Liver (tissue), 9 donors: ENCODE data around the gene LRMDA. TPM values are rescaled to one million over a fixed set of nuclear protein-coding genes. Genes with fewer than 3 reads are reported as not detected.

Experiments used
- DNase-seq: peaks from one replicate; pipeline ENCODE4 v3.0.0-alpha.2; 2017; ENCODE audit warnings: low spot score
- H3K27ac ChIP-seq, 2 donors: one replicate each; pipeline ENCODE4 v1.7.0; 2013; ENCODE audit warnings: inconsistent platforms in 2 of 2, low read length in 2 of 2, control low read depth in 1 of 2, low read depth in 1 of 2, mild to moderate bottlenecking in 1 of 2
- H3K27me3 ChIP-seq, 4 donors: one replicate each; pipeline versions ENCODE4 v1.6.1 to v1.7.0; 2013; ENCODE audit warnings: low read length in 3 of 4, inconsistent platforms in 1 of 4, mild to moderate bottlenecking in 1 of 4, moderate library complexity in 1 of 4; ENCODE audit not compliant: control insufficient read depth in 4 of 4, insufficient read depth in 4 of 4
- H3K36me3 ChIP-seq, 4 donors: one replicate each; pipeline versions ENCODE4 v1.6.1 to v1.7.0; 2013; ENCODE audit warnings: low read length in 3 of 4, mild to moderate bottlenecking in 3 of 4, low read depth in 1 of 4, moderate library complexity in 1 of 4; ENCODE audit not compliant: control insufficient read depth in 4 of 4, insufficient read depth in 3 of 4
- H3K4me1 ChIP-seq, 4 donors: one replicate each; pipeline versions ENCODE4 v1.6.1 to v1.7.0; 2013; ENCODE audit warnings: low read length in 3 of 4, mild to moderate bottlenecking in 3 of 4, moderate library complexity in 1 of 4; ENCODE audit not compliant: control insufficient read depth in 4 of 4, insufficient read depth in 4 of 4
- H3K4me3 ChIP-seq, 3 donors: one replicate each; pipeline versions ENCODE4 v1.6.1 to v1.7.0; 2013; ENCODE audit warnings: low read length in 3 of 3, control low read depth in 1 of 3, low read depth in 1 of 3, mild to moderate bottlenecking in 1 of 3
- H3K9ac ChIP-seq, 2 donors: one replicate each; pipeline ENCODE4 v1.7.0; 2013; ENCODE audit warnings: low read length in 2 of 2, mild to moderate bottlenecking in 2 of 2, moderate library complexity in 2 of 2, control low read depth in 1 of 2, low read depth in 1 of 2
- H3K9me3 ChIP-seq, 4 donors: one replicate each; pipeline versions ENCODE4 v1.6.1 to v1.7.0; 2013; ENCODE audit warnings: low read length in 3 of 4; ENCODE audit not compliant: control insufficient read depth in 4 of 4
- EGR1 ChIP-seq, 2 donors: IDR thresholded peaks; 2 replicates each; pipeline ENCODE4 v1.6.1; 2016 to 2018; ENCODE audit warnings: antibody characterized with exemption in 2 of 2, low read depth in 2 of 2
- FOXA1 ChIP-seq: IDR thresholded peaks from 2 replicates; pipeline ENCODE4 v1.6.1; 2016; ENCODE audit warnings: antibody characterized with exemption
- FOXA2 ChIP-seq: IDR thresholded peaks from 2 replicates; pipeline ENCODE4 v1.6.1; 2016; ENCODE audit warnings: antibody characterized with exemption
- GABPA ChIP-seq, 2 donors: IDR thresholded peaks in 1 of 2; conservative IDR thresholded peaks in 1 of 2; 2 replicates each; pipeline ENCODE4 v1.6.1; 2016; ENCODE audit warnings: antibody characterized with exemption in 2 of 2, mild to moderate bottlenecking in 1 of 2, moderate library complexity in 1 of 2
- HNF4G ChIP-seq: IDR thresholded peaks from 2 replicates; pipeline ENCODE4 v1.6.1; 2016; ENCODE audit warnings: antibody characterized with exemption
- JUND ChIP-seq, 2 donors: IDR thresholded peaks; 2 replicates each; pipeline ENCODE4 v1.6.1; 2016; ENCODE audit warnings: antibody characterized with exemption in 2 of 2
- NR2F2 ChIP-seq: IDR thresholded peaks from 2 replicates; pipeline ENCODE4 v1.6.1; 2016; ENCODE audit warnings: antibody characterized with exemption
- RAD21 ChIP-seq, 2 donors: IDR thresholded peaks; 2 replicates each; pipeline ENCODE4 v1.6.1; 2016; ENCODE audit warnings: antibody characterized with exemption in 2 of 2, mild to moderate bottlenecking in 2 of 2
- RXRA ChIP-seq, 2 donors: IDR thresholded peaks; 2 replicates each; pipeline ENCODE4 v1.6.1; 2017 to 2018; ENCODE audit warnings: antibody characterized with exemption in 2 of 2, mild to moderate bottlenecking in 1 of 2
- SP1 ChIP-seq: IDR thresholded peaks from 2 replicates; pipeline ENCODE4 v1.6.1; 2018; ENCODE audit warnings: antibody characterized with exemption, mild to moderate bottlenecking
- WGBS: extraction: QIAGEN DNeasy Blood & Tissue Kit; methylation state at CpG from one replicate; pipeline ENCODE4 v1.1.7; 2013; 5-methylcytosine and 5-hydroxymethylcytosine counted together
- polyA plus RNA-seq, 2 donors: library from polyadenylated mRNA; stranded (reverse) in 1 of 2; unstranded in 1 of 2; fragments of 200-250 nt in 1 of 2; fragments of >200 nt in 1 of 2; fragmentation: Nextera tagmentation in 1 of 2; extraction: Ambion mirVana in 1 of 2; gene quantifications; one replicate each; pipeline versions ENCODE4 v1.2.1 to v1.2.3, GENCODE V29; 2013 to 2015
- total RNA-seq, 2 donors: library from RNA; depleted of rRNA; stranded (reverse); fragments of >200 nt; gene quantifications; one replicate each; pipeline ENCODE4 v1.2.3, GENCODE V29; 2014
- TF ChIP-seq, protein P1 (sequence below): IDR thresholded peaks from 2 replicates; pipeline ENCODE4 v1.6.1; 2016; ENCODE audit warnings: antibody characterized with exemption
- TF ChIP-seq, protein P2 (sequence below): IDR thresholded peaks from 2 replicates; pipeline ENCODE4 v1.6.1; 2016; ENCODE audit warnings: antibody characterized with exemption
- TF ChIP-seq, protein P3 (sequence below): fragments of 150-350 bp; IDR thresholded peaks from 2 replicates; pipeline ENCODE4 v1.5.1; 2017; ENCODE audit warnings: improper control_type of control experiment, low read depth, low read length; ENCODE audit not compliant: missing input control
- donor health status: healthy.
- donor health status: healthy.
- donor health status: healthy.
- donor health status: healthy.
- donor health status: healthy.

The LRMDA gene
- total and polyA plus RNA-seq, 4 donors, result 7.9 to 15.8 (median 11.3) TPM

DNA sequence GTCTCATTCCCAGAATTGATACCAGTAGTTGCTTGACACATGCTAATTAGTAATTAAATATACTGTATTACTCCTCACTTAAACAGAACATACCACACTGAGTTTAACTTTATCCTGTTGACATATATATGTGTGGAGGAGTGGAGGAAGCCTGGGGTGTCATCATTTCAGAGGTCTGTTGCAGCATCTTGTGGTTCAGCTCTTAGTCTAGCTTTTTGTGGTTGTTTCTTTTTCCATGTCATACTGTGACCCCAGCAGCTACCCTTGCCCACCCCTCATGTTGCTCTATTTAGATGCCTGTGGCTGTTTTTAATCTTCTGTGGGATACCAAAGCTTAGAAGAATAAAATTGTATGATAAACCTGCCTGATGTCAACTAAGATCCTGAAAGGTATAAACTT lies 875.4 kb downstream of the LRMDA start:
- H3K27ac ChIP-seq, result no peak overlapping the region
- H3K27me3 ChIP-seq, result no peaks in the 10 kb centered on the region
- TF ChIP-seq NR2F2, result no peak
- TF ChIP-seq, protein P1, sequence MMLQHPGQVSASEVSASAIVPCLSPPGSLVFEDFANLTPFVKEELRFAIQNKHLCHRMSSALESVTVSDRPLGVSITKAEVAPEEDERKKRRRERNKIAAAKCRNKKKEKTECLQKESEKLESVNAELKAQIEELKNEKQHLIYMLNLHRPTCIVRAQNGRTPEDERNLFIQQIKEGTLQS, result no peak
- peaks cover 0 to 10% (median 3%) of the 10 kb centered on the region in 4 donors for H3K4me1 ChIP-seq
- H3K4me3 ChIP-seq, result no peak overlapping the region
- no peaks in the 10 kb centered on the region for H3K36me3 ChIP-seq
- H3K9ac ChIP-seq, result no peak overlapping the region
- no peak for DNase-seq
- H3K9me3 ChIP-seq, result no peaks in the 10 kb centered on the region

DNA sequence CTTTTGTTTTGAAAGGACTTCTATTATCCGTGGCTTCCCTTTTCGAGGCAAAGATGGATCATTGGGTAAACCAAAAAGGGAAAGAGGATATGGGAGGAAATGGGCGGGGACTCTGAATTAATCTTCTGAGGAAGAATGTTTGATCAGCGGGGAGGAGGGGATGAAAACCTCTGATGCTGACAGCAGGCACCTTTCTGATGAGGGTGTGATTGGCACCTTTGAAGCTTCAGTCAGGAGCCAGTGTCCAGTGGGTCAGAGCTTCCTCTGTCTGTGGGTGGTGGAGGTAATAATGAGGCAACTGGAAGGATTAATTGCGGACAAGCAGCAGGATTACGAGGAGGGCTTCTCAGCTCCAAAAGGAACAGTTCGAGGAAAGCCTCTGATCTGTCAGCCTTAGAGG lies 877.6 kb downstream of the LRMDA start:
- no peaks in the 10 kb centered on the region for H3K27me3 ChIP-seq
- H3K9ac ChIP-seq, result no peak overlapping the region
- no peak overlapping the region for H3K4me3 ChIP-seq
- DNase-seq, result no peak
- 79% methylated on average over 7 of the region's 7 CpGs for WGBS
- H3K27ac ChIP-seq, result no peak overlapping the region
- no peaks in the 10 kb centered on the region for H3K9me3 ChIP-seq
- TF ChIP-seq, protein P1, result no peak
- no peak for TF ChIP-seq EGR1 (IDR thresholded peaks at IDR 0.05; ENCODE audit: low read depth in 2 of 2)
- TF ChIP-seq HNF4G, result no peak
- TF ChIP-seq, protein P2, sequence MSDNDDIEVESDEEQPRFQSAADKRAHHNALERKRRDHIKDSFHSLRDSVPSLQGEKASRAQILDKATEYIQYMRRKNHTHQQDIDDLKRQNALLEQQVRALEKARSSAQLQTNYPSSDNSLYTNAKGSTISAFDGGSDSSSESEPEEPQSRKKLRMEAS, result no peak
- no peak for TF ChIP-seq RAD21 (IDR thresholded peaks at IDR 0.05)
- TF ChIP-seq SP1, result no peak
- TF ChIP-seq NR2F2, result no peak
- no peaks in the 10 kb centered on the region for H3K36me3 ChIP-seq
- H3K4me1 ChIP-seq, result peaks cover 0 to 10% (median 3%) of the 10 kb centered on the region in 4 donors

DNA sequence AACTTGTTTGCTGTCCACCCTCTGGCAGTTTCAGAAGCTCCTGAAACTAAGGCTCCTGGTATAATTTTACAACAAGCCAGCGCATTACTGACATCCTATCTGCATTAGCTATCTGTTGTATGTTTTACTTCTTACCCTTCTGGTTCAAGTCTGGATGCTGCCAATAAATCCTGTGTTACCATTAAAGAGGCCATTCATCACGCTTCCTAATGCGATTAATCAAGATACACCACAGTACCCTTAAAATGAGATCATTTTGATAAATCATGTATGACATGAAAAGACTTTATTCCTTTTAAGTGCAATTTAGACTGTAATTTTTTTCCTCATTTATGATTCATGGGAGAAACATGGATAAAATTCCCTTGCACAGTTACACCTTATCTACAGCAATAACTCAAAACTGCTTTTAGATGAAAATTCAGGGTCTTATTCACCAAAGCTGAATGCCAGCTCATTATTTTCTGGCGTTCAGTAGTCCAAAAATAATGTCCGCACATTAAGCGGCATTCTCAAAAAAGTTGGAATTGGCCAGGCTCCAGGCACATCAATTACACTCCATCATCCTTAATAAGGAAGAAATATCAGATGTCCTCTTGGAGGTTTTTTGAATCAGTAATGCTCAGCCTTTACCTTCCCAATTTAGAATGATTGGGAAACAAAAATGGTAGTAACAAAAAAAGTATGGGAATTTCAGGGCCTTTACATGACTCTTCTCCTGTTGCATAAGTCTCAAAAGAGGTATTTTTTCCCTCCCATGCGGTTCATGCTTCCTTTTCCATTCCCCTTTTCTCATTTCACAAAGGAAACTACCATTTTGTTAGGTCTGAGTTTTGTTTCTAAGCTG lies 878.5 kb downstream of the LRMDA start:
- no peak for TF ChIP-seq JUND (IDR thresholded peaks at IDR 0.05)
- TF ChIP-seq FOXA2, result no peak
- TF ChIP-seq, protein P1, result no peak
- no peak for TF ChIP-seq RXRA (IDR thresholded peaks at IDR 0.05)
- TF ChIP-seq, protein P2, result no peak
- no peak for TF ChIP-seq EGR1 (IDR thresholded peaks at IDR 0.05; ENCODE audit: low read depth in 2 of 2)
- TF ChIP-seq FOXA1, result no peak
- TF ChIP-seq SP1, result no peak
- TF ChIP-seq GABPA (IDR thresholded peaks at IDR 0.05 in 1 of 2, conservative IDR thresholded peaks at IDR 0.05 in 1 of 2), result no peak
- TF ChIP-seq, protein P3, sequence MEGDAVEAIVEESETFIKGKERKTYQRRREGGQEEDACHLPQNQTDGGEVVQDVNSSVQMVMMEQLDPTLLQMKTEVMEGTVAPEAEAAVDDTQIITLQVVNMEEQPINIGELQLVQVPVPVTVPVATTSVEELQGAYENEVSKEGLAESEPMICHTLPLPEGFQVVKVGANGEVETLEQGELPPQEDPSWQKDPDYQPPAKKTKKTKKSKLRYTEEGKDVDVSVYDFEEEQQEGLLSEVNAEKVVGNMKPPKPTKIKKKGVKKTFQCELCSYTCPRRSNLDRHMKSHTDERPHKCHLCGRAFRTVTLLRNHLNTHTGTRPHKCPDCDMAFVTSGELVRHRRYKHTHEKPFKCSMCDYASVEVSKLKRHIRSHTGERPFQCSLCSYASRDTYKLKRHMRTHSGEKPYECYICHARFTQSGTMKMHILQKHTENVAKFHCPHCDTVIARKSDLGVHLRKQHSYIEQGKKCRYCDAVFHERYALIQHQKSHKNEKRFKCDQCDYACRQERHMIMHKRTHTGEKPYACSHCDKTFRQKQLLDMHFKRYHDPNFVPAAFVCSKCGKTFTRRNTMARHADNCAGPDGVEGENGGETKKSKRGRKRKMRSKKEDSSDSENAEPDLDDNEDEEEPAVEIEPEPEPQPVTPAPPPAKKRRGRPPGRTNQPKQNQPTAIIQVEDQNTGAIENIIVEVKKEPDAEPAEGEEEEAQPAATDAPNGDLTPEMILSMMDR, result no peak
- no peak for DNase-seq
- 93% methylated on average over 7 of the region's 7 CpGs for WGBS
- no peak overlapping the region for H3K4me3 ChIP-seq
- H3K4me1 ChIP-seq, result peaks cover 0 to 10% (median 3%) of the 10 kb centered on the region in 4 donors
- H3K27ac ChIP-seq, result no peak overlapping the region
- H3K36me3 ChIP-seq, result no peaks in the 10 kb centered on the region
- H3K27me3 ChIP-seq, result no peaks in the 10 kb centered on the region
- no peak overlapping the region for H3K9ac ChIP-seq
- H3K9me3 ChIP-seq, result no peaks in the 10 kb centered on the region
